H1 (cell line): ENCODE measurements around the gene UBE2V1. TPM values are rescaled to one million over a fixed set of nuclear protein-coding genes. Genes with fewer than 3 reads are reported as not detected.

Experiments used
- CHD1 ChIP-seq: IDR thresholded peaks from 2 replicates; pipeline ENCODE4 v1.6.1; 2012; ENCODE audit warnings: low read depth, low read length, improper control_type of control experiment
- KDM1A ChIP-seq: fragments of 200-600, 300-600 bp; sonication (generic); IDR thresholded peaks from 2 replicates; pipeline ENCODE4 v1.7.1; 2016; ENCODE audit warnings: mild to moderate bottlenecking, low read length, borderline replicate concordance
- polyA plus RNA-seq, 7 experiments: library from polyadenylated mRNA; depleted of rRNA in 3 of 7; stranded (reverse) in 5 of 7; unstranded in 2 of 7; fragments of >200 nt in 5 of 7; fragments of 200-250 nt in 2 of 7; gene quantifications; 1 replicate in 5 of 7; 2 replicates in 1 of 7; 4 replicates in 1 of 7; pipeline versions ENCODE4 v1.2.1 to v1.2.3, GENCODE V29; 2011 to 2013; ENCODE audit warnings: missing spikeins in 2 of 7, mixed read lengths in 2 of 7
- total RNA-seq: library from RNA; stranded (reverse); fragmentation: NEBNext Ultra II Directional; extraction: Animal tissue kit (Norgen Biotek cat#: 25700); gene quantifications from 2 replicates; pipeline ENCODE4 v1.2.1, GENCODE V29; 2021

The UBE2V1 gene
- total and polyA plus RNA-seq, 2 of the 8 experiments (the other 6 are each of a cell fraction or from before 2014, with no cell fraction given), result 141 to 184 TPM

- TF ChIP-seq KDM1A, result no peak
- no peak for TF ChIP-seq CHD1
Observed at GRCh38 chr20:50127587-50128519, 14.9 kb upstream of the UBE2V1 start (continued).
